RWPE1 (cell line): Measurements from ENCODE around the gene SLC26A2.

Source experiments
- CTCF ChIA-PET: fragments of 350-600 bp; sonication (Branson Sonifier 250); formaldehyde crosslinking; extraction: SDS; loops from one replicate; lab custom pipeline; 2021; lab: Yijun Ruan, JAX
- POLR2A ChIA-PET: fragments of 400-600 bp; formaldehyde crosslinking; extraction: SDS; loops from one replicate; lab custom pipeline; 2020; ENCODE audit warnings: antibody characterized with exemption; ENCODE audit not compliant: low non-redundant PET; lab: Yijun Ruan, JAX
- DNase-seq: peaks from one replicate; pipeline ENCODE4 v3.0.0; 2012; ENCODE audit warnings: low spot score
- H3K27ac ChIP-seq: fragments of 450-650 bp; 2 replicates; pipeline ENCODE4 v1.5.1; 2017
- CTCF ChIP-seq: fragments of 450-650 bp; conservative IDR thresholded peaks from 2 replicates; pipeline ENCODE4 v1.5.1; 2017; ENCODE audit warnings: low read depth, mild to moderate bottlenecking

The SLC26A2 gene

GRCh38 chr5:149959406-149960236, 937 bp upstream of the SLC26A2 start:
- TF ChIP-seq CTCF, result peak; percentile 68
- H3K27ac ChIP-seq, result peak overlapping the region; percentile 90
- peak; percentile 59 for DNase-seq
- ChIA-PET CTCF (interaction anchor here (0.5 to 5.4 kb wide), 18 partner anchors 12 to 528 kb away, joined by 3 to 55 read pairs (median 4); no protein-coding TSS in a partner anchor), POLR2A (interaction anchor here (0.8 kb wide), 2 partner anchors 20 to 24 kb away, joined by 3 read pairs; no protein-coding TSS in a partner anchor)

GRCh38 chr5:149961186-149961685, 678 bp downstream of the SLC26A2 start:
- no peak for TF ChIP-seq CTCF
- DNase-seq, result no peak
- peak overlapping the region; percentile 90 for H3K27ac ChIP-seq
- ChIA-PET CTCF (interaction anchor here (0.6 to 5.4 kb wide), 8 partner anchors 14 to 127 kb away, joined by 3 to 55 read pairs (median 10); no protein-coding TSS in a partner anchor), POLR2A (interaction anchor here (0.6 to 0.8 kb wide), 2 partner anchors 25 to 132 kb away, joined by 3 read pairs; no protein-coding TSS in a partner anchor)

GRCh38 chr5:149961957-149962409, 1.4 kb downstream of the SLC26A2 start:
- ChIA-PET POLR2A (no interaction called here), CTCF (interaction anchor here (0.6 to 5.4 kb wide), 15 partner anchors 10 to 439 kb away, joined by 3 to 55 read pairs (median 5); no protein-coding TSS in a partner anchor)
- TF ChIP-seq CTCF, result peak; percentile 77
- DNase-seq, result peak; percentile 70
- no peak overlapping the region for H3K27ac ChIP-seq

- DNase-seq, result no peak
- H3K27ac ChIP-seq, result no peak overlapping the region
- ChIA-PET POLR2A (interaction anchor here (0.6 kb wide), 1 partner anchor 92 kb away, joined by 8 read pairs; no protein-coding TSS in a partner anchor), CTCF (interaction anchor here (0.6 to 5.4 kb wide), 11 partner anchors 10 to 297 kb away, joined by 3 to 55 read pairs (median 5); no protein-coding TSS in a partner anchor)
- TF ChIP-seq CTCF, result no peak
Observed at GRCh38 chr5:149962601-149963300, 2.2 kb downstream of the SLC26A2 start.

- ChIA-PET CTCF (interaction anchor here (1.8 to 5.4 kb wide), 2 partner anchors 111 to 126 kb away, joined by 7 to 48 read pairs; no protein-coding TSS in a partner anchor), POLR2A (no interaction called here)
- DNase-seq, result no peak
- no peak overlapping the region for H3K27ac ChIP-seq
- TF ChIP-seq CTCF, result no peak
Observed at GRCh38 chr5:149963729-149964128, 3.2 kb downstream of the SLC26A2 start.
